OCI-LY7 (cell line): ENCODE measurements around the gene LILRA5. TPM values are rescaled to one million over a fixed set of nuclear protein-coding genes. Genes with fewer than 3 reads are reported as not detected.

Experiments used
- BruUV-seq: library from RNA; stranded (reverse); fragments of 400-500 nt; replicated peaks from 2 replicates; lab custom pipeline; 2021; lab: Mats Ljungman, UMichigan
- CTCF ChIA-PET: fragments of 300-600 bp; sonication (Branson Sonifier 250); formaldehyde crosslinking; loops from one replicate; lab custom pipeline; 2022; ENCODE audit warnings: antibody characterized with exemption; ENCODE audit not compliant: unreplicated experiment; lab: Charles Lee
- POLR2A ChIA-PET: fragments of 300-600 bp; sonication (Branson Sonifier 250); formaldehyde crosslinking; loops from one replicate; lab custom pipeline; 2022; ENCODE audit warnings: antibody characterized with exemption; lab: Charles Lee
- DNase-seq: peaks from one replicate; pipeline ENCODE4 v3.0.0-alpha.2; 2015; ENCODE audit warnings: low spot score
- H2AFZ ChIP-seq: fragments of 200-600 bp; sonication (generic), shearing (Covaris generic); 2 replicates; pipeline ENCODE4 v1.6.1; 2014; ENCODE audit warnings: mild to moderate bottlenecking, antibody characterized with exemption, low read length, moderate library complexity
- H3K27ac ChIP-seq: fragments of 200-600 bp; sonication (generic); 2 replicates; pipeline ENCODE4 v1.5.1; 2014; ENCODE audit warnings: mixed run types, low read depth, mild to moderate bottlenecking, moderate library complexity, low read length, inconsistent platforms; ENCODE audit not compliant: poor library complexity, severe bottlenecking
- H3K36me3 ChIP-seq: fragments of 200-600 bp; sonication (generic); 2 replicates; pipeline ENCODE4 v1.6.1; 2014; ENCODE audit warnings: mild to moderate bottlenecking, antibody characterized with exemption, low read length, moderate library complexity, mixed read lengths; ENCODE audit not compliant: insufficient read depth
- H3K4me1 ChIP-seq: fragments of 200-600 bp; sonication (generic); 2 replicates; pipeline ENCODE4 v1.5.1; 2014; ENCODE audit warnings: mild to moderate bottlenecking, low read length; ENCODE audit not compliant: insufficient read depth, poor library complexity, severe bottlenecking
- H3K4me2 ChIP-seq: fragments of 200-600 bp; sonication (generic); 2 replicates; pipeline ENCODE4 v1.6.1; 2014; ENCODE audit warnings: mild to moderate bottlenecking, low read length
- H3K4me3 ChIP-seq: fragments of 200-600 bp; sonication (generic); 2 replicates; pipeline ENCODE4 v1.5.1; 2014; ENCODE audit warnings: mild to moderate bottlenecking, low read depth, low read length; ENCODE audit not compliant: poor library complexity, severe bottlenecking
- H3K79me2 ChIP-seq: fragments of 200-600 bp; sonication (generic); 2 replicates; pipeline ENCODE4 v1.6.1; 2016; ENCODE audit warnings: low read depth, mild to moderate bottlenecking, low read length, moderate library complexity, mixed read lengths; ENCODE audit not compliant: insufficient read depth
- H3K9me2 ChIP-seq: fragments of 200-600 bp; sonication (generic); 2 replicates; pipeline ENCODE4 v1.6.1; 2016; ENCODE audit warnings: mild to moderate bottlenecking, low read length, mixed read lengths; ENCODE audit not compliant: insufficient read depth
- H3K9me3 ChIP-seq: fragments of 200-600 bp; sonication (generic); 2 replicates; pipeline ENCODE4 v1.6.1; 2014; ENCODE audit warnings: mild to moderate bottlenecking, mixed run types, low read length, mixed read lengths
- H4K20me1 ChIP-seq: fragments of 200-600 bp; sonication (generic); 2 replicates; pipeline ENCODE4 v1.6.1; 2014; ENCODE audit warnings: mild to moderate bottlenecking, antibody characterized with exemption, low read length, moderate library complexity, mixed read lengths; ENCODE audit not compliant: insufficient read depth
- EZH2phosphoT487 ChIP-seq: fragments of 200-600 bp; sonication (generic); IDR thresholded peaks from 2 replicates; pipeline ENCODE4 v1.6.1; 2018; ENCODE audit warnings: low read depth, borderline replicate concordance, mild to moderate bottlenecking, mixed run types, antibody characterized with exemption, low read length, moderate library complexity, mixed read lengths
- intact Hi-C: fragments of 100-400 bp; cut with micrococcal nuclease; formaldehyde crosslinking; loops from one replicate; pipeline ENCODE4 v1.10.0; 2022; ENCODE audit not compliant: unreplicated experiment
- total RNA-seq, 2 experiments: library from RNA; depleted of rRNA in 1 of 2; stranded (reverse); fragments of >200 nt in 1 of 2; shearing (Covaris generic) in 1 of 2; gene quantifications; 2 replicates each; pipeline ENCODE4 v1.2.3, GENCODE V29; 2014 to 2022
- TF ChIP-seq, protein P1 (sequence below): fragments of 200-600 bp; sonication (generic); conservative IDR thresholded peaks from 2 replicates; pipeline ENCODE4 v1.5.1; 2014; ENCODE audit warnings: mild to moderate bottlenecking, antibody characterized with exemption, low read length, moderate library complexity, mixed read lengths

The LILRA5 gene
- total RNA-seq, 2 experiments from 2014 or later: not detected

DNA sequence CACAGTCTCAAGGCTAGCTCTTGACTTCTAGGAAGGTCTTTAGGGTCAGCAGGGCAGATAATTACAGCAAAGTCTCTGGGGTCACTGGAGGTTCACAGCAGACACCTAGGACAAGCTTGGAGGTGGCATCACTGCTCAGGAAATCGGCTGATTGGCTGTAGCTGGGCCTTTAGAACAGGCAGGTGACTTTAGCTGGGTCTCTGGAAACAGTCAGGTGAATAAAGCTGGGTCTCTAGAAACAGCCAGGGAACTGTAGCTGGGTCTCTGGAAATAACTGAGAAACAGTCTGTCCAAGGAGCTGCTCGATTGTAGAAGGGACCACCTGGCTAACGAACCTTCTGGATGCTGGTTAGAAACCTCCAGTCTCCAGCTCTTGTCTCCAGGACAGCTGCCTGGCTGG lies 41.8 kb upstream of the LILRA5 start:
- no peak overlapping the region for H3K27ac ChIP-seq
- no peak overlapping the region for H3K4me3 ChIP-seq
- H3K9me2 ChIP-seq: no peaks in the 10 kb centered on the region
- H3K4me2 ChIP-seq: no peak overlapping the region
- DNase-seq: no peak
- H3K9me3 ChIP-seq: no peaks in the 10 kb centered on the region
- H3K4me1 ChIP-seq: peaks cover 19% of the 10 kb centered on the region
- intact Hi-C loops: loop anchor here (1.0 kb wide), 1 partner anchor 29 kb away; no protein-coding TSS in a partner anchor
- H4K20me1 ChIP-seq: no peaks in the 10 kb centered on the region
- TF ChIP-seq EZH2phosphoT487: no peak
- TF ChIP-seq, protein P1, sequence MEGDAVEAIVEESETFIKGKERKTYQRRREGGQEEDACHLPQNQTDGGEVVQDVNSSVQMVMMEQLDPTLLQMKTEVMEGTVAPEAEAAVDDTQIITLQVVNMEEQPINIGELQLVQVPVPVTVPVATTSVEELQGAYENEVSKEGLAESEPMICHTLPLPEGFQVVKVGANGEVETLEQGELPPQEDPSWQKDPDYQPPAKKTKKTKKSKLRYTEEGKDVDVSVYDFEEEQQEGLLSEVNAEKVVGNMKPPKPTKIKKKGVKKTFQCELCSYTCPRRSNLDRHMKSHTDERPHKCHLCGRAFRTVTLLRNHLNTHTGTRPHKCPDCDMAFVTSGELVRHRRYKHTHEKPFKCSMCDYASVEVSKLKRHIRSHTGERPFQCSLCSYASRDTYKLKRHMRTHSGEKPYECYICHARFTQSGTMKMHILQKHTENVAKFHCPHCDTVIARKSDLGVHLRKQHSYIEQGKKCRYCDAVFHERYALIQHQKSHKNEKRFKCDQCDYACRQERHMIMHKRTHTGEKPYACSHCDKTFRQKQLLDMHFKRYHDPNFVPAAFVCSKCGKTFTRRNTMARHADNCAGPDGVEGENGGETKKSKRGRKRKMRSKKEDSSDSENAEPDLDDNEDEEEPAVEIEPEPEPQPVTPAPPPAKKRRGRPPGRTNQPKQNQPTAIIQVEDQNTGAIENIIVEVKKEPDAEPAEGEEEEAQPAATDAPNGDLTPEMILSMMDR: no peak
- ChIA-PET CTCF (interaction anchor here (0.9 kb wide), 1 partner anchor 27 kb away, joined by 3 read pairs; no protein-coding TSS in a partner anchor), POLR2A (no interaction called here)
- no peak overlapping the region for H2AFZ ChIP-seq
- no peaks in the 10 kb centered on the region for H3K36me3 ChIP-seq
- BruUV-seq: no TSS peak
- H3K79me2 ChIP-seq: no peaks in the 10 kb centered on the region

DNA sequence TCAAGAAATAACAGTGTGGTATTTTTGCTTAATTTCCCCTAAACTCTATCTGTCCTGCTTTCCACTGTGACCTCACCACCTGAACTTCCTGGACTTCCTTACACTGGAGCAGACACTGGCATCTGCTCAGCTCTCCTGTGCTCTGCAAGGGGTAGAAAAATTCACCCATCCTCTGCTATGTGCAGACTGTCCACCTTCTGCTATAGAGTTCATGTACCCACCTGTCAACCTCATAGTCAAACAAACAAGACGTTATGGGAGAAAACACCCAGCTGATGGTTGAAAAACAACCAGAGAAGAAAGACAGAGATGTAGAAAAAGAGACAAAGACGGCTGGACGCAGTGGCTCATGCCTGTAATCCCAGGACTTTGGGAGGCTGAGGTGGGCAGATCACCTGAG lies 39.6 kb upstream of the LILRA5 start:
- no TSS peak for BruUV-seq
- POLR2A ChIA-PET: no interaction called here
- Histone ChIP-seq H4K20me1 (no peaks in the 10 kb centered on the region), H2AFZ (no peak overlapping the region), H3K9me3 (no peaks in the 10 kb centered on the region), H3K4me2 (no peak overlapping the region), H3K4me3 (no peak overlapping the region), H3K79me2 (no peaks in the 10 kb centered on the region), H3K36me3 (no peaks in the 10 kb centered on the region), H3K9me2 (no peaks in the 10 kb centered on the region), H3K4me1 (peaks cover 20% of the 10 kb centered on the region), H3K27ac (no peak overlapping the region)
- intact Hi-C loops: no loop called here
- no peak for TF ChIP-seq EZH2phosphoT487
- TF ChIP-seq, protein P1: no peak
- CTCF ChIA-PET: no interaction called here
- no peak for DNase-seq

DNA sequence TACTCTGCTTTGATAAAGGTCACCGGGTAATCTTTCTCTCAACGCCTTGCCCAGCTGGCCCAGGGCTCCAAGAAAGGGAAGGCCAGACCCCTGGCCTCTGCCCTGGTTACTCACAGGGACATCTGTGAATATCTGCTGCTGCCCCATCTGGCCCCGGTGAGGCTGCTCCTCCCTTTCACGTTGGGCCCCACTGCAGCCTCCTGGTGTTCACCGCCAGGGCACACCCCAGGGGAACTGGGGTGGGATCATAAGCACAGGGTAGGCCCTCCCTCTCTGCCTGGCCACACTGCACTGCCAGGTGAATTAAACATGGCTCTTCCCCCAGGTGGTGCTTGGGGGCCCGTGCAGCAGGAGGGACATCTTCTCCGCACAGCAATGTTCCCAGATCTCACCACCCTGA lies 39.1 kb upstream of the LILRA5 start:
- H3K9me3 ChIP-seq: no peaks in the 10 kb centered on the region
- H3K79me2 ChIP-seq: no peaks in the 10 kb centered on the region
- no peaks in the 10 kb centered on the region for H4K20me1 ChIP-seq
- H3K4me3 ChIP-seq: no peak overlapping the region
- H3K36me3 ChIP-seq: no peaks in the 10 kb centered on the region
- ChIA-PET POLR2A (no interaction called here), CTCF (no interaction called here)
- BruUV-seq: no TSS peak
- no peak overlapping the region for H2AFZ ChIP-seq
- no peak overlapping the region for H3K27ac ChIP-seq
- peak overlapping the region; percentile 8; the same call in 1 of the 2 replicates for H3K4me2 ChIP-seq
- H3K9me2 ChIP-seq: no peaks in the 10 kb centered on the region
- TF ChIP-seq EZH2phosphoT487: no peak
- TF ChIP-seq, protein P1: no peak
- peaks cover 25% of the 10 kb centered on the region for H3K4me1 ChIP-seq
- no peak for DNase-seq
- intact Hi-C loops: no loop called here
